DMS 273 (cell line): ENCODE data around the gene C10orf95.
"Not testable (repeated sequence)": the region's sequence is repeated elsewhere in the genome, so short reads cannot be mapped to it uniquely, and the experiment has no call there.

Source experiments
- DNase-seq: peaks from one replicate; lab custom pipeline; 2025; ENCODE audit not compliant: unreplicated experiment; lab: John Stamatoyannopoulos, UW

Gene C10orf95, protein sequence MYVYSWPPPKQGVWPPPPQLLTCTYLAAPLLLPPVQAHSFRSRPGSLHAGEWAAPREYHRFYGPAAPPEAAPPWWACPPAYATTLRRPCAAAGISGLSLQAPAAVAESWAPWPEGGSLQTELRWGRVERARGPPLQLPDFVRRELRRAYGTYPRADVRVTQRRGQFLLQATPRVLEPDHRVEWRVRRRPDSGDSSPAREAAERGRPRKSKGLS

DNA sequence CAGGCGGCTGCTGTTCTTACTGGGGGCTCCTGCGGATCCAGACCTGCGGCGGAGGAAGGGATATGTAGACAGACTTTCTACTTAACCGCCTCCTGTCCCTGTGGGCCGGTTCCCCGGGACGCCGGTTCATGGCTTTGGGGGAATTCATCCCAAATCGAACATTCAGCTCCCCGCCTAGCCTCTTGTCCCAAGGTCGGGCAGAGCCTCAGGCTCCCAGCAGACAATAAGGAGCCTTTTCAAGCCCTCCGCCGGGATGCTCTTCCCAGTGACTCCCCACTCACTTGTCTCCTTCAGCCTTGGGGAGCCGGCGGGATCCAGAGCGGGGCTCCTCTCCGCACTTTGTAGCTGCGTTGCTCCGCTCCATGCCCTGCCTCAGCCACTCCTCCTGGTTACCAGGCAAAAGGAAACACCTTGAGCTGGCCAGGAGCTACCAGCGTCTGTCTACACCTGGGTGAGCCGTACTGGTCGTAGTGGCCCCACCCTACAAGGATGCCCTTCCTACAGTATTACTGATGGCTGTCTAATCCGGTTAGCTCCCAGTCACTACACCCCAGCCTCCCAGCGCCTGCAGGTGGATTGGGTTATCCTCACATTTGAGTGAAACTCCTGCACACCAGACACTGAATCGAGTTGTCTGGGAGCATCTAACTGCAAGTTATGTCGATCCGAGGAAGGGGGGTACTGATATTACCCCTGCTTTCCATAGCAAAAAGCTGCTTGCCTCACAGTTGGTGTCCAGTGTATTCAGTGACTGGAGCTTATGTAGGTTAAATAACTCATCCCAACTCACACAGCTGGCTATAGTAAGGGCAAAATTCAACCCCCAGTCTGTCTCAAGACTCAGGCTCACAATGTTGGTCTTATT is at the start of gene C10orf95:
TSS of gene C10orf95 (minus strand) at position 439 of the 865 bp plus-strand sequence. CDS start 450 bp downstream, outside the sequence.
- peak; percentile 52 for DNase-seq

DNA sequence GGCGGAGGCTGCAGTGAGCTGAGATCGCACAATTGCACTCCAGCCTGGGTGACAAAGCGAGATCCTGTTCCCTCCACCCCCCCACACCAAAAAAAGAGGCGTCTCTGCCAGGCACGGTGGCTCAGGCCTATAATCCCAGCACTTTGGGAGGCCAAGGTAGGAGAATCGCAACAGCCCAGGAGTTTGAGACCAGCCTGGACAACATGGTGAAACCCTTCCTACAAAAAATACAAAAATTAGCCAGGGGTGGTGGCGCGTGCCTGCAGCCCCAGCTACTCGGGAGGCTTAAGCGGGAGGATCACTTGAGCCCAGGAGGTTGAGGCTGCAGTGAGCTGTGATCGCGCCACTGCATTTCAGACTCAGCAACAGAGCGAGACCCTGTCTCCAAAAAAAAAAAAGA is 49.3 kb upstream of the C10orf95 start:
- not testable (repeated sequence) for DNase-seq

DNA sequence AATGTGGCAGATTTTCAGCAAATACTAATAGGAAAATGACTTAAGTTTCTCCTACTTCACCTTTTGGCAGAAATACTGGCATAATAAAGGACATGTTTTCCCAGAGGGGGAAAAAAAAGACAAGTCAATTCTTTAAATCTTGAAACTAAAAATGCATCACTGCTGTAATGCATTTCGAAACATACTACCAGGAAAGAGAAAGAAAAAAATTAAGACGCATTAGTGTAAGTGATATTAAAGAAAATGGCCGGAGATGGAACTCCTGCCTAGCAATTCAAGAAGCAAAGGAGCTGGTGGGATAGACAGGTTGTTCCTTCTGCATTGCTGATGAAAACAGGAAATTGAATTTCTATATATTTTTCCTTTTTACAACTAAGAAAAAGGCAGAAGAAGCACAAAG is 48.0 kb upstream of the C10orf95 start:
- no peak for DNase-seq

DNA sequence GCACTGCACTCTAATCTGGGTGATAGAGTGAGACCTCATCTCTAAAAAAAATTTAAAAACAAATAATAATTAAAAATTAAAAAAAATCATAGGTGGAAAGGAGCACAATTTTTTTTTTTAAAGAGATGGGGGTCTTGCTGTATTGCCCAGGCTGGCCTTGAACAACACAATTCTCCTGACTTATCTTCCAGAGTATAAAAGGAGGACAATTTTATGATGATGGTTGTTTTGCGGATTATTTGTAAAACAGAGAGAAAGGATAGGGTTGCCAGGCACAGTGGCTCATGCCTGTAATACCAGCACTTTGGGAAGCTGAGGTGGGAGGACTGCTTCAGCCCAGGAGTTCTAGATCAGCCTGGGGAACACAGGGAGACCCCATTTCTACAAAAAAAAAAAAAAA is 46.2 kb upstream of the C10orf95 start:
- no peak for DNase-seq

DNA sequence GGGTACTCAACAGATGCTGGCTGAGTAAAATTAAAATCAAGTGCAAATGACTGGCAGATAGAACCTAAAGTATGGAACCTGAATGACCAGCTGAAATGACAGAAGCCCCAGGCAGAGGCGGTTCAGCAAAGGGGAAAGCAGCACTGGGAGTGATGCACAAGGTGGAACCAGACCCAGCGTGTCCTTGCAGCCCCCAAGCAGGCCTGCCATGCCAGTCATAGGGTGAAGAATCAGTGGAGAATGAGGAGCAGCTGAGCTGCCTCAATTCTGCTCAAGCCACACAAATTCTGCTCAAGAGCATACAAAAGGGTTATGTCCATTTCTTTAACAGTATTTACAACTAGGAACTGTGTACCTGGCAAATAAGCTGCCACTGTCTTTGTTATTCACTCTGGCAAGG is 42.4 kb upstream of the C10orf95 start:
- no peak for DNase-seq

DNA sequence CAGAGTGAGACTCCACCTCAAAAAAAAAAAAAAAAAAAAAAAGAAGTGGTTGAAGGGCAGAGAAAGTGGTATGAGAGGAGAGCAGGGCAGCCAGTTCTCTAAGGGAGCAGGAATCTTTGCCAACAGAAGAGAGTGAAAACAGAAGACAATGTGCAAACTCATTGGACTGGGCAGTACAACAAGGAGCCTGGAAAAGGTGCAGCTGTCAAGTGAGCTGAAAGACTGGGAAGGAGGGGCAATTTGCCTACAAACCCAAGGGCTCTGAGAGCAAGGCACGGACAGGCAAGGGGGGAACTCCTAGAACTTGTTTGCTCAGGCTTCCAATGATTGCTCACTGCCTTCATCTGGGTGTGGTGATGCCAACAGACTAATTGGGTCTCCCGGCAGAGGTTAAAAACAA is 41.6 kb upstream of the C10orf95 start:
- DNase-seq, result peak; percentile 35

DNA sequence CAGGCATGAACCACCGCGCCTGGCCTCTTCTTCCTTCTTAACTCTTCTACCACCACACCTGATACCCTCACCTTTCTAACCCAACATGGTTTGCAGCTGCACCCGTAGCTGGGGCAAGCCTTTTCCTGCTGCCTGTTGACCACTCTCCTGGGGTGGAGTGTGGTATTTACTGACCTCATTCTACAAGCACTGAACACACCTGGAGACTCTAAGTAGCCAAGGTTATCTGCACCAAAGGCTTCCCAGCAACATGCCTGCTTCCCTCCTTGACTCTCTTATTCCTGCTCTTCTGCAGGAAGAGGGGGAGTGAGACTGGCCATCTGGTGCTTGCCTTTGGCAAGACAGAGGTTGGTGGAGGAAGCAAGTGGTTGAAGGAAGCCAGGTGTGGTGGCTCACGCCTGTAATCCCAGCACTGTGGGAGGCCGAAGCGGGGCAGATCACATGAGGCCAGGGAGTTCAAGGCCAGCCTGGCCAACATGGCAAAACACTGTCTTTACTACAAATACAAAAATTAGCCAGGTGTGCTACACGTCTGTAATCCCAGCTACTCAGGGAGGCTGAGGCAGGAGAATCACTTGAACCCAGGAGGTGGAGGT is 41.1 kb upstream of the C10orf95 start:
- peak; percentile 32 for DNase-seq

DNA sequence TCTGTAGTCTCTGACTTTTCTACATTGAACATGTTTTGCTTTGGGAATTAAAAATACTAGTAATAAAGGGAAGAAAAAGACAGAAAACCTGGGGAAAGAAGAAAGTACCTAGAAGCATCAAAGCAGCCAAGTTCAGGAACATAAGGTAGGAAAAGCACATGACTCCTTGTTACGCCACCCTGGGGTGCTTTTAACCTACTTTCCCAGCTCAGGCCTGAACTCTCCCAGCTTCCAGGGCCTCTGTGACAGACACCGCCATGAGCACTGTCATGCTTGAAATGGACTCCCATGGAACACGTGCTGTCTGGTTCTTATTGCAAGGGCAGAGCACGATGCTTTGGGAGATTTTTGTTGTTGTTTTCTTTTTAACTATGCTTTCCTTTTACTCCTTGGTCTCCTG is 39.8 kb upstream of the C10orf95 start:
- no peak for DNase-seq

DNA sequence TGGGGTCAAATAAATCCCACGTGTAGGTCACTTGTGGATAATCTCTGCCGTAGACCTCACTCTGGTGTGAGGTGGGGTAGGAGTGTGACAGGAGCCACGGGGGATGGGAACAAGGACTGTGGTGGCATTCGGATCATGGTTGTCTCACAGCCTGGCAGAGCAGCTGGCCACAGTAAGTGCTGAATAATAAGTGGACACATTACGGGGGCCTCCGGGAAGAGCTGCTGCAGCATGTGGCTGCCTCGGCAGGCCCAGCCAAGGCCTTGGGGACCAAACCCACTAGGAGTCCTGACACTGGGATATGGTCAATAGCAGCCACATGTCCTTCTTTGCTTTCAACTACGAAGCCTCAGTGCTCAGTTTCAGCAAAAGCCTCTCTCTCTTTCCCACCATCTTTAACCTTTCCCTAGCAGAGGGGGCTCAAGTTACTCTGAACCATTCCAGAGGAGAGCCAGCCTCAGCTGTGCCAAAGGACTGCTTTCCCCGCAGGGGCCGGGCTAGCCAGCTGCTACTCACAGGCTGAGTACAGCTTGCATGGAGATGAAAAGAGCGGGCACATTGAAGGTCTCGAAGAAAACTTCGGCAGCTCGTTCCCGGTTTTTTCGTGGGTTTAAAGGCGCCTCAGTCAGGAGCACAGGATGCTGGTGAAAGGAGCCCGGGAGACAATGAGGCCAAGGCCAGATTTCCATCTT is 33.9 kb upstream of the C10orf95 start:
- peak; percentile 75 for DNase-seq

DNA sequence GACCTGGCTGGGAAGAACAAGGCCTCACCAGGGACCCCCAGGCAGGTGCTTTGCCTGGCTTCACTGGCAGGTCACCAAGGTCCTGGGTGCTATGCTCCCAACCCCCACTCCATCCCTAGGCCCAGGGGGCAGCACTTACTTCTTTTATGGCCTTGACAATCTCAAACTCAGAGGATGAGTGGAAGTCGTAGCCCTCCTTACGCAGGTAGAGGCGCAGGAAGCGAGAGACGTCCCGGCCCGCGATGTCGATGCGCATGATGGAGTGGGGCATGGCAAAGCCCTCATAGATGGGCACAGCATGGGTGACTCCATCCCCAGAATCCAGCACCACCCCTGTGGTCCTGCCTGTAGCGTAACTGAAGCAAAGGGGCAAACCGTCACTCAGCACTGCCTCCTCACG is 32.7 kb upstream of the C10orf95 start:
- DNase-seq, result no peak

DNA sequence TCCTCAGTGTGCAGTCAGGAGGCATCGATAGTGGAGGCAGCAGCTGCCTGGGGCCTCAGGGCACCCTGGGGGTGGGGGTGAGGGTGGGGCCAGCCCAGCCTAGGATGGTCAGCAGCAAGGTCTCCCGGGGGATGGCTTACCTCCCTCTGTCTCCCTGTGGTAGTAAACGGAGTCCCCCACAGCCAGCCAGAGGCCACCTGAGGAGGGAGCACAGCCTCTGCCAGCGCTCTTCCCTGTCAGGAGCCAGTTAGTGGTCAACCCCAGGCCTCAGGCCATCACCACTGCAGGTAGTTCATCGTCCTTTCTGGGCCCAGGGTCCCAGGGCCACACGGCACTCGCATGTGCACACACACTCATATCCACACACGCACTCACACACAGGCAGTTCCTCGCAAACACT is 29.1 kb upstream of the C10orf95 start:
- no peak for DNase-seq

DNA sequence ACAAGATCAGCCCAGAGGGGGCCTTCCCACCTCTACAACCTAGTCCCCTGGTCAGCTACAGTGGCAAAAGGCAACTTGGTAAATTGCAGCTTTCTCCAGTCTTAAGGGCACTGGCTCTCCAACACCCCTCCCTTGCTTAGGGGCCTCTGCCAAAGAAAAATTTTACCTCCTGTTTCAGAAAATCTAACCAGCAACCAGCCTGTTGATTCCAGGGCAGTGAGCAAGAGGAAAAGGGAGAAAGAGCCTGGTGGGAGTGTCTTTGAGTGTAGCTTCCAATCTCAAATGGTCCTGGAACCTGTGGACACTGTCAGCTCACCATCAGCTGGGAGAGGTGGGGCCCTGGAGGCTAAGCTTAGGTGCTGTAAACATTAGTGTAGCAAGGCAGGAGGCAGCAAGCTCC is 28.3 kb upstream of the C10orf95 start:
- no peak for DNase-seq

DNA sequence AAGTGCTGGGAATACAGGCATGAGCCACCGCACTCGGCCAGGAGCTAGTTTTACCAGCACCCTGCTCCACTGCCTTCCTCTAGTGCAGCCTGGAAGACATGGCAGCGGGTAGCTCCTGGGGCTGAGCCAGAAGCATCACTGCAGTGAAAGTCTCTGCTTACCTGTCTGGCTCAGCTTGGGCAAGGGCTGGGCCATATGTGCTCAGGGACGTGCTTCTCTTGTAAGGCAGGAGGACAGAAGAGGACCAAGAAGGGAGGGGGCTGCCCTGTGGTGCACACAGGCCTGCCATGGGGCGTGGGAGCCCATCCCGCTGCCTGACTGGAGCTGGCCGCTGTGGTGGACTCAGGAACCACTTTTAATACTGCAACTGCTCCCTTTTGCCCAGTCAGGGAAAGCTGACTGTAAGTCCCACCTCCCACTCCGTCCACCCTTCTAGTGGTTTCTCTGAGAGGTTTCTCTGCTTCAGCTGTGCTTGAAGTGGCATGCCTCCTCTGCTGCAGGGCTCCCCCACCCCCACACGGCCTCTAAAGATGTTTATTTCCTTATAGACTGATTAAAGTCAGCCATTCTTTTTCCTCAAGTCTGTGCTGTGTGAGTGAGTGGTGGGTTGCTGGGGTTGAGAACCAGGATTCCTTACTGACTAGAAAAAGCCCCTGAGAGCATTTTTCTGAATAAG is 25.3 kb upstream of the C10orf95 start:
- DNase-seq, result no peak

DNA sequence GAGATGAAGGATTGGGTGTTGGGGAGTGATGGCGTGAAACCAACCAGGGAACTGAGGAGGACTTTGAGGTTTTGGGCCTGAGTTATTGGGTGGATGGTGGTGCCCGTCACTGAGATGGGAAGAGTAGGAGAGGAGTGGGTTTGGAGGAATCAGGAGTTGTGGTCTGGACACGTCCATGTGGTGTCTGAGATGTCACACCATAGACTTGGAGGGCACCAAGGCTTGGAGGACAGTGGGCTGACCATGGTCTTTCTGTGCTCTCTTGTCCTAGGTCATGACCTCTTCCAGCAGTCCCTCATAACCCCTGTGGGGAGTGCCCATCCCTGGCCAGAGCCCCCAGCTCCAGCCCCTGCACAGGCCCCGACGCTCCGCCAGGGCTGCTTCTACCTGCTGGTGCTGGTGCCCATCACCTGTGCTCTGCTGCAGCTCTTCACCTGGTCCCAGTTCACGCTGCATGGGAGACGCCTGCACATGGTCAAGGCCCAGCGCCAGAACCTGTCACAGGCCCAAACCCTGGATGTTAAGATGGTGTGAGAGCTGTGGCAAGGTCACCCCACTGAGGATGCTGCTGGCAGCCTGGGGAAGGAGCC is 24.2 kb upstream of the C10orf95 start:
- DNase-seq, result no peak

DNA sequence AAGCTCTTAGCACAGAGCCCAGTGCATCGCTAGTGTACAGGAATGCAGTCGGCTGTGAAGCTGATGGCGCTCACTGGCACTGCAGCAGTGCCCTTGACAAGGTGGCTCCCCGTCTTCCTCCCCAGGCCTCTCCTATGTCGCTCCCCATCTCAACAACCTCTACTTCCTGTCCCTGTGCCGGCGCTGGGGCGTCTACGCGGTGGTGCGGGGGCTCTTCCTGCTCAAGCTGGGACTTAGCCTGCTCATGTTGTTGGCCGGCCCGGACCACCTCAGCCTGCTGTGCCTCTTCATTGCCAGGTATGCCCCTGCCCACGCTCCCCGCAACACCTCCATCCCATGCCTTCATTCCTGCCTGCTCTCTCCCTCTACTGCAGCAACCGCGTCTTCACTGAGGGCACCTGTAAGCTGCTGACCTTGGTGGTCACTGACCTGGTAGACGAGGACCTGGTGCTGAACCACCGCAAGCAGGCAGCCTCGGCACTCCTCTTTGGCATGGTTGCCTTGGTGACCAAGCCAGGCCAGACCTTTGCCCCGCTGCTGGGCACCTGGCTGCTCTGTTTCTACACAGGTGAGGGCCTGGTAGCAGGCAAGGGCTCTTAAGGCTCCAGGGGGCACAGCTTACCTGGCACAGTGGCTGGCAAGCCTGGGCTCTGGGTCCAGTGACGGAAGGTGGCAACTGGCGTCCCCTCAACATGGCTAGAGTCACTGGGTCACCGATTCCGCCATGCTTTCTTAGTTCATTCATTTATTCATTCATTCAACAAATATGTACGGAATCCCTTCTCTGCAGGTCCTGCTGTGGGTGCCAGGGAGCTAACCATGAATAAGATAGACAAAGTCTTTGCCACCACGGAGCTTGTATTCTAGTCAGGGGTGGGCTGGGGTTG is 22.3 kb upstream of the C10orf95 start:
- no peak for DNase-seq

DNA sequence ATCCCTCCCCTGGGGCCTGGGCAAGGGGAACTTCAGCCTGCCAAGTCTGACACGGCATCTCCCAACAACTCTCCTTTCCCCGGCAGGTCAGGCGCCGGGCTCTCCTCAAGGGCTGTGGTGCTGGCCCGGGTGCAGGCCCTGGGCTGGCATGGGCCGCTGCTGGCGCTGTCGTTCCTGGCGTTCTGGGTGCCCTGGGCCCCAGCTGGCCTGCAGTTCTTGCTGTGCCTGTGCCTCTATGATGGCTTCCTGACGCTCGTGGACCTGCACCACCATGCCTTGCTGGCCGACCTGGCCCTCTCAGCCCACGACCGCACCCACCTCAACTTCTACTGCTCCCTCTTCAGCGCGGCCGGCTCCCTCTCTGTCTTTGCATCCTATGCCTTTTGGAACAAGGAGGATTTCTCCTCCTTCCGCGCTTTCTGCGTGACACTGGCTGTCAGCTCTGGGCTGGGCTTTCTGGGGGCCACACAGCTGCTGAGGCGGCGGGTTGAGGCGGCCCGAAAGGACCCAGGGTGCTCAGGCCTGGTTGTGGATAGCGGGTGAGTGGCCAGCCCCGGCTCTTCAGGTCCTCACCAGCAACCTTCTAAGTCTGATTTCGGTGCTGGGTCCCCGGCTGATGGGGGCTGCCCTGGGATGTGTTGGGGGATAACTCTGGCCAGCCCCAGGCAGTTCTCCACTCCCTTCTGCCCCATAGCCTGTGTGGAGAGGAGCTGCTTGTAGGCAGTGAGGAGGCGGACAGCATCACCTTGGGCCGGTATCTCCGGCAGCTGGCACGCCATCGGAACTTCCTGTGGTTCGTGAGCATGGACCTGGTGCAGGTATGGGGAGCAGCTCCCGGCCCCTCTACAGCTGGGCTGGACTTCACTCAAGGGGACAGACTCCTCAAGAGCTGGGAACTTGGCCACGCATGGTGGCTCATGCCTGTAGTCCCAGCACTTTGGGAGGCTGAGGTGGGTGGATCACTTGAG is 19.5 kb upstream of the C10orf95 start:
- no peak for DNase-seq

DNA sequence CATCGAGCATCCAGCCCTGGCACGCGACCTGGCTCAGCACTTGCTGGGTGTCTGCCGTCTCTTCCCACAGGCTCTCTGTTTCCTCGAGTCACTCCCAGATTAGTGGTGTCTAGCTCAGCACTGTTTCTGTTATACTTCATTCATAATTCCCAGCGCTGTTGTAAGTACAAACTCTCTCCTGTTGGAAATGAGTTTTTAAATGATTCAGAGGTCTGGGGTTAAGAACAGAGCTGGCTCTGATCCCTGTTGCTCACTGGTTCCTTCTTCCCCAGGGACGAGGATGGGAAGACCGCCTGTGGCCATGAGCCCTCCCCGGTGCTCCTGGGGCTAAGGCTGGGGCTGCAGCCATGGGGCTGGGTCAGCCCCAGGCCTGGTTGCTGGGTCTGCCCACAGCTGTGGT is 17.3 kb upstream of the C10orf95 start:
- DNase-seq, result no peak

DNA sequence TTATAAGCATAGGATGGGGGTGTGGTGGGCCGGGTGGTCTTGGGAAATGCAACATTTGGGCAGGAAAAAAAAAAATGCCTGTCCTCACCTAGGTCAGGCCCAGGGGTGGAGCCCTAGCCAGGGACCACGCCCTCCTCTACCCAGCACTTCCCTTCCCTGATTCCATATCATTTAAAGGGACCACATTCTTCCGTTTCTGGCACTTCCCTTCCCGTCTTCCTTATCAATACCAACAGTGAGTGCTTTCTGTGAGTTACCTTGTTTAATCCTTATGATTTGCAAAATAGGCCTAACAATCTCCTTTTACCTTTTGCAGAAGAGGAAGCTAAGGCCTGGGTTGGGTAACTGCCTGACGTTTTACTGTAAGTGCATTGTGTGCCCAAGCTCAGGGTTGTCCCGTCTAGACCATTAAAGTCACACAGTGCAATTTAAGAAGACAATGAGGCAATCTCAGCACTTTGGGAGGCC is 16.7 kb upstream of the C10orf95 start:
- no peak for DNase-seq
